SK-N-SH (cell line): ENCODE data around the gene RBM34.

Source experiments
- EZH2phosphoT487 ChIP-seq: fragments of 200-600 bp; sonication (generic); IDR thresholded peaks from 2 replicates; pipeline ENCODE4 v1.6.1; 2017; ENCODE audit warnings: low read depth, mixed run types, mild to moderate bottlenecking, antibody characterized with exemption, moderate library complexity, borderline replicate concordance
- SMC3 ChIP-seq: IDR thresholded peaks from 2 replicates; pipeline ENCODE4 v1.6.1; 2012; ENCODE audit warnings: low read depth, low read length, improper control_type of control experiment
- ZBTB33 ChIP-seq: IDR thresholded peaks from 2 replicates; pipeline ENCODE4 v1.4.0; 2012; ENCODE audit warnings: low read depth, borderline replicate concordance
- TF ChIP-seq, protein P1 (sequence below): fragments of 200-600 bp; sonication (generic); IDR thresholded peaks from 2 replicates; pipeline ENCODE4 v1.6.1; 2017; ENCODE audit warnings: antibody characterized with exemption, mild to moderate bottlenecking, moderate library complexity

GRCh38 chr1:235129774-235130570 lies 31.1 kb downstream of the RBM34 start:
- no peak for TF ChIP-seq ZBTB33
- TF ChIP-seq SMC3: no peak
- TF ChIP-seq, protein P1, sequence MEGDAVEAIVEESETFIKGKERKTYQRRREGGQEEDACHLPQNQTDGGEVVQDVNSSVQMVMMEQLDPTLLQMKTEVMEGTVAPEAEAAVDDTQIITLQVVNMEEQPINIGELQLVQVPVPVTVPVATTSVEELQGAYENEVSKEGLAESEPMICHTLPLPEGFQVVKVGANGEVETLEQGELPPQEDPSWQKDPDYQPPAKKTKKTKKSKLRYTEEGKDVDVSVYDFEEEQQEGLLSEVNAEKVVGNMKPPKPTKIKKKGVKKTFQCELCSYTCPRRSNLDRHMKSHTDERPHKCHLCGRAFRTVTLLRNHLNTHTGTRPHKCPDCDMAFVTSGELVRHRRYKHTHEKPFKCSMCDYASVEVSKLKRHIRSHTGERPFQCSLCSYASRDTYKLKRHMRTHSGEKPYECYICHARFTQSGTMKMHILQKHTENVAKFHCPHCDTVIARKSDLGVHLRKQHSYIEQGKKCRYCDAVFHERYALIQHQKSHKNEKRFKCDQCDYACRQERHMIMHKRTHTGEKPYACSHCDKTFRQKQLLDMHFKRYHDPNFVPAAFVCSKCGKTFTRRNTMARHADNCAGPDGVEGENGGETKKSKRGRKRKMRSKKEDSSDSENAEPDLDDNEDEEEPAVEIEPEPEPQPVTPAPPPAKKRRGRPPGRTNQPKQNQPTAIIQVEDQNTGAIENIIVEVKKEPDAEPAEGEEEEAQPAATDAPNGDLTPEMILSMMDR: no peak
- TF ChIP-seq EZH2phosphoT487: no peak
